ENCODE measurements around the gene LCNL1.
"Not testable (repeated sequence)": the region's sequence is repeated elsewhere in the genome, so short reads cannot be mapped to it uniquely, and the experiment has no call there.

Gene LCNL1

GRCh38 chr9:136994180-136994887 is 11.5 kb downstream of the LCNL1 start:
- DNase-seq (ENCODE audit: low read depth in 2 of 2): no peak

GRCh38 chr9:136994888-136995230 is 12.1 kb downstream of the LCNL1 start:
- no peak for DNase-seq (ENCODE audit: low read depth in 2 of 2)

GRCh38 chr9:136995362-136995761 is 12.6 kb downstream of the LCNL1 start:
- DNase-seq (ENCODE audit: low read depth in 2 of 2): no peak

- DNase-seq (ENCODE audit: low read depth in 2 of 2): no peak
These were observed 13.0 kb downstream of the LCNL1 start for GRCh38 chr9:136995772-136996311.

GRCh38 chr9:136996361-136997292 is 13.8 kb downstream of the LCNL1 start, which contains the start of gene CLIC3:
Gene CLIC3, minus strand, starts transcription at chr9:136996568. Its CDS starts 25 bp downstream, at chr9:136996543.
- DNase-seq (ENCODE audit: low read depth in 2 of 2): no peak

GRCh38 chr9:136997371-136997770 is 14.6 kb downstream of the LCNL1 start:
- DNase-seq (ENCODE audit: low read depth in 2 of 2): no peak

GRCh38 chr9:136997830-136998234 is 15.0 kb downstream of the LCNL1 start:
- no peak for DNase-seq (ENCODE audit: low read depth in 2 of 2)

GRCh38 chr9:137000177-137000930 is 17.6 kb downstream of the LCNL1 start:
- DNase-seq (ENCODE audit: low read depth in 2 of 2): no peak

GRCh38 chr9:137001857-137002645 is 19.3 kb downstream of the LCNL1 start:
- no peak for DNase-seq (ENCODE audit: low read depth in 2 of 2)

GRCh38 chr9:137002646-137003041 is 19.9 kb downstream of the LCNL1 start:
- no peak for DNase-seq (ENCODE audit: low read depth in 2 of 2)

GRCh38 chr9:137004285-137004684 is 21.5 kb downstream of the LCNL1 start:
- not testable (repeated sequence) for DNase-seq (ENCODE audit: low read depth in 2 of 2)

GRCh38 chr9:137006116-137007003 is 23.6 kb downstream of the LCNL1 start:
- DNase-seq (ENCODE audit: low read depth in 2 of 2): no peak

GRCh38 chr9:137007108-137007815 is 24.5 kb downstream of the LCNL1 start:
- DNase-seq (ENCODE audit: low read depth in 2 of 2): no peak

GRCh38 chr9:137007816-137008270 is 25.1 kb downstream of the LCNL1 start:
- no peak for DNase-seq (ENCODE audit: low read depth in 2 of 2)

GRCh38 chr9:137008312-137008711 is 25.5 kb downstream of the LCNL1 start:
- DNase-seq (ENCODE audit: low read depth in 2 of 2): no peak

- no peak for DNase-seq (ENCODE audit: low read depth in 2 of 2)
These were observed 26.4 kb downstream of the LCNL1 start for GRCh38 chr9:137009217-137009616.

- no peak for DNase-seq (ENCODE audit: low read depth in 2 of 2)
These were observed 27.3 kb downstream of the LCNL1 start for GRCh38 chr9:137009938-137010732.

GRCh38 chr9:137011156-137011555 is 28.4 kb downstream of the LCNL1 start:
- DNase-seq (ENCODE audit: low read depth in 2 of 2): no peak

Measured in activated CD4-positive, alpha-beta T cell treated with anti-CD3 and anti-CD28 coated beads for 24 hours (primary cell).